ENCODE data around the gene SRSF10. TPM values are rescaled to one million over a fixed set of nuclear protein-coding genes. Genes with fewer than 3 reads are reported as not detected.

SRSF10 gene
- total and polyA plus RNA-seq, 9 of the 15 experiments (the other 6 are each of a cell fraction or from before 2014, with no cell fraction given) = 154 to 264 (median 205) TPM

DNA sequence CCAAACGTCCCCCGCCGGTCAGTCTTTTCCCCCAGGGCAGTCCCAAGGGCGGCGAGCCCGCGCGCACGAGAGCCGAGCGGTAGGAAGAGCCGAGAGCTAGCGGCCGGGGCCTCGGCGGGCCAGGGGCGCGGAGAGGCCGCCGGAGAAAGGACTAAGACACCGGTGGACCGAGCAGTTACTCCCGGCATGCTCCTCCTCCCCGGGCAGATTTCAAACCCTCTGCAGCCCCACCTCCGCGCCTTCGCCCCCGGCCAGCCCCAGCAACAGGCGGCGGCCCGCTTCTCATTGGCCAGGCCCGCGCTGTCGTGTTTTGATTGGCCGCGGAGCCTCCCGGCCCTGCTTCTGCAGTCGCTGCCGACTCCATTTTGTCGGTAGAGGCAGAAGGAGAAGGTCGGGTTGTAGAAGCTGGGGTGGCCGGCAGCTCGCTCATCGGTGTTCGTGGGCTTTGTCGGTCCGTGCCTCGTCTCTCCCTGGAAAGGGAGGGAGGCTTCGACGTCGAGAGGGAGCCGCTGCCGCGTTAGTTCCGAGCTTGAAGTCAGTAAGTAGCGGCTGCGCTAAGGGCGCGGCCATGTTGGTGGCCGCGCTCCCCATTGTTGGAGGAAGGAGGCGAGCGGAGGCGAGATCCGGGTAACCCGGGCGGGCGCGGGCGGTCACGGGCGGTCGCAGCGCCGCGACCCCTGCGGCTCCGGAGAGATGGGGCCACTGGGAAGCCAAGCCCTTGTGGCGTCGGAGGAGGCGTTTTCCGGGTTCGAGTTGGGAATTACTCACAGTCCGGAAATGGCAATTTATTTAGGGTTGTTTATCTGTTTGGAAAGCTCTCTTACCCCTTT, 20.5 kb downstream of the SRSF10 start, which contains the start of gene PNRC2 (continued):
- TF ChIP-seq, protein P1, sequence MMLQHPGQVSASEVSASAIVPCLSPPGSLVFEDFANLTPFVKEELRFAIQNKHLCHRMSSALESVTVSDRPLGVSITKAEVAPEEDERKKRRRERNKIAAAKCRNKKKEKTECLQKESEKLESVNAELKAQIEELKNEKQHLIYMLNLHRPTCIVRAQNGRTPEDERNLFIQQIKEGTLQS (IDR thresholded peaks at IDR 0.05) = no peak
- TF ChIP-seq, protein P1 (CRISPR knock-in tag; conservative IDR thresholded peaks at IDR 0.05) = peak; percentile 60; the same call in 1 of the 2 replicates
- TF ChIP-seq, protein P2, sequence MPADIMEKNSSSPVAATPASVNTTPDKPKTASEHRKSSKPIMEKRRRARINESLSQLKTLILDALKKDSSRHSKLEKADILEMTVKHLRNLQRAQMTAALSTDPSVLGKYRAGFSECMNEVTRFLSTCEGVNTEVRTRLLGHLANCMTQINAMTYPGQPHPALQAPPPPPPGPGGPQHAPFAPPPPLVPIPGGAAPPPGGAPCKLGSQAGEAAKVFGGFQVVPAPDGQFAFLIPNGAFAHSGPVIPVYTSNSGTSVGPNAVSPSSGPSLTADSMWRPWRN (IDR thresholded peaks at IDR 0.05; ENCODE audit: low read depth) = no peak
- TF ChIP-seq FOXM1 (IDR thresholded peaks at IDR 0.05; ENCODE audit: low read depth) (peak; percentile 89), FOXM1 (CRISPR knock-in tag; IDR thresholded peaks at IDR 0.05; ENCODE audit: low read depth) (no peak), ZNF12 (CRISPR knock-in tag; IDR thresholded peaks at IDR 0.05) (no peak), SRSF9 (IDR thresholded peaks at IDR 0.05; ENCODE audit: borderline replicate concordance, low read depth, low read length) (no peak), C11orf30 (IDR thresholded peaks at IDR 0.05; ENCODE audit: low read depth) (peak; percentile 74), ILF3 (IDR thresholded peaks at IDR 0.05; ENCODE audit: borderline replicate concordance) (no peak), HOXB6 (CRISPR knock-in tag; IDR thresholded peaks at IDR 0.05; ENCODE audit: borderline replicate concordance) (no peak), CBX2 (IDR thresholded peaks at IDR 0.05; ENCODE audit: insufficient read depth, low read length, poor library complexity, severe bottlenecking) (no peak), FOXJ3 (CRISPR knock-in tag; IDR thresholded peaks at IDR 0.05) (no peak), RBM34 (IDR thresholded peaks at IDR 0.05; ENCODE audit: borderline replicate concordance, insufficient read depth, low read length) (no peak), KLF1 (tag; IDR thresholded peaks at IDR 0.05) (no peak), KHSRP (IDR thresholded peaks at IDR 0.05) (no peak), HINFP (tag; conservative IDR thresholded peaks at IDR 0.05; ENCODE audit: low read depth) (no peak)
- TF ChIP-seq, protein P3, sequence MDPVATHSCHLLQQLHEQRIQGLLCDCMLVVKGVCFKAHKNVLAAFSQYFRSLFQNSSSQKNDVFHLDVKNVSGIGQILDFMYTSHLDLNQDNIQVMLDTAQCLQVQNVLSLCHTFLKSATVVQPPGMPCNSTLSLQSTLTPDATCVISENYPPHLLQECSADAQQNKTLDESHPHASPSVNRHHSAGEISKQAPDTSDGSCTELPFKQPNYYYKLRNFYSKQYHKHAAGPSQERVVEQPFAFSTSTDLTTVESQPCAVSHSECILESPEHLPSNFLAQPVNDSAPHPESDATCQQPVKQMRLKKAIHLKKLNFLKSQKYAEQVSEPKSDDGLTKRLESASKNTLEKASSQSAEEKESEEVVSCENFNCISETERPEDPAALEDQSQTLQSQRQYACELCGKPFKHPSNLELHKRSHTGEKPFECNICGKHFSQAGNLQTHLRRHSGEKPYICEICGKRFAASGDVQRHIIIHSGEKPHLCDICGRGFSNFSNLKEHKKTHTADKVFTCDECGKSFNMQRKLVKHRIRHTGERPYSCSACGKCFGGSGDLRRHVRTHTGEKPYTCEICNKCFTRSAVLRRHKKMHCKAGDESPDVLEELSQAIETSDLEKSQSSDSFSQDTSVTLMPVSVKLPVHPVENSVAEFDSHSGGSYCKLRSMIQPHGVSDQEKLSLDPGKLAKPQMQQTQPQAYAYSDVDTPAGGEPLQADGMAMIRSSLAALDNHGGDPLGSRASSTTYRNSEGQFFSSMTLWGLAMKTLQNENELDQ (CRISPR knock-in tag; IDR thresholded peaks at IDR 0.05; ENCODE audit: borderline replicate concordance) = no peak
- TF ChIP-seq, protein P4, sequence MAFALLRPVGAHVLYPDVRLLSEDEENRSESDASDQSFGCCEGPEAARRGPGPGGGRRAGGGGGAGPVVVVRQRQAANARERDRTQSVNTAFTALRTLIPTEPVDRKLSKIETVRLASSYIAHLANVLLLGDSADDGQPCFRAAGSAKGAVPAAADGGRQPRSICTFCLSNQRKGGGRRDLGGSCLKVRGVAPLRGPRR (CRISPR knock-in tag; IDR thresholded peaks at IDR 0.05) = no peak
- TF ChIP-seq, protein P5, sequence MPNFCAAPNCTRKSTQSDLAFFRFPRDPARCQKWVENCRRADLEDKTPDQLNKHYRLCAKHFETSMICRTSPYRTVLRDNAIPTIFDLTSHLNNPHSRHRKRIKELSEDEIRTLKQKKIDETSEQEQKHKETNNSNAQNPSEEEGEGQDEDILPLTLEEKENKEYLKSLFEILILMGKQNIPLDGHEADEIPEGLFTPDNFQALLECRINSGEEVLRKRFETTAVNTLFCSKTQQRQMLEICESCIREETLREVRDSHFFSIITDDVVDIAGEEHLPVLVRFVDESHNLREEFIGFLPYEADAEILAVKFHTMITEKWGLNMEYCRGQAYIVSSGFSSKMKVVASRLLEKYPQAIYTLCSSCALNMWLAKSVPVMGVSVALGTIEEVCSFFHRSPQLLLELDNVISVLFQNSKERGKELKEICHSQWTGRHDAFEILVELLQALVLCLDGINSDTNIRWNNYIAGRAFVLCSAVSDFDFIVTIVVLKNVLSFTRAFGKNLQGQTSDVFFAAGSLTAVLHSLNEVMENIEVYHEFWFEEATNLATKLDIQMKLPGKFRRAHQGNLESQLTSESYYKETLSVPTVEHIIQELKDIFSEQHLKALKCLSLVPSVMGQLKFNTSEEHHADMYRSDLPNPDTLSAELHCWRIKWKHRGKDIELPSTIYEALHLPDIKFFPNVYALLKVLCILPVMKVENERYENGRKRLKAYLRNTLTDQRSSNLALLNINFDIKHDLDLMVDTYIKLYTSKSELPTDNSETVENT (CRISPR knock-in tag; IDR thresholded peaks at IDR 0.05) = peak; percentile 71

Data from K562 (cell line).